GM18861 (cell line): ENCODE results near the gene DHX29.
"Not testable (repeated sequence)": the region's sequence is repeated elsewhere in the genome, so short reads cannot be mapped to it uniquely, and the experiment has no call there.

Experiments used
- ATAC-seq: cut with Tn5 transposase; IDR thresholded peaks from one replicate; pipeline ENCODE4 v1.9.1; 2021; ENCODE audit not compliant: unreplicated experiment

The DHX29 gene

GRCh38 chr5:55307383-55308253, at the start of gene DHX29, which contains the start of gene MTREX:
DHX29 (minus strand) TSS chr5:55307694; CDS start chr5:55307573, 121 bp downstream.
MTREX (plus strand) TSS chr5:55307989; CDS start chr5:55308014, 25 bp downstream.
- peak; percentile 78 for ATAC-seq

GRCh38 chr5:55356896-55357295, 49.4 kb upstream of the DHX29 start:
- no peak for ATAC-seq

GRCh38 chr5:55350754-55351153, 43.3 kb upstream of the DHX29 start:
- no peak for ATAC-seq

GRCh38 chr5:55347786-55348185, 40.3 kb upstream of the DHX29 start:
- ATAC-seq = no peak

GRCh38 chr5:55345327-55345726, 37.8 kb upstream of the DHX29 start:
- no peak for ATAC-seq

- no peak for ATAC-seq
These were observed 37.0 kb upstream of the DHX29 start for GRCh38 chr5:55344392-55344992.

GRCh38 chr5:55343609-55344008, 36.1 kb upstream of the DHX29 start:
- no peak for ATAC-seq

GRCh38 chr5:55343107-55343506, 35.6 kb upstream of the DHX29 start:
- no peak for ATAC-seq

GRCh38 chr5:55338810-55339243, 31.3 kb upstream of the DHX29 start:
- ATAC-seq = peak; percentile 59

- no peak for ATAC-seq
These were observed 30.7 kb upstream of the DHX29 start for GRCh38 chr5:55338092-55338613.

GRCh38 chr5:55333811-55334210, 26.3 kb upstream of the DHX29 start:
- no peak for ATAC-seq

GRCh38 chr5:55333017-55333416, 25.5 kb upstream of the DHX29 start:
- no peak for ATAC-seq

GRCh38 chr5:55331321-55331720, 23.8 kb upstream of the DHX29 start:
- ATAC-seq = no peak

- no peak for ATAC-seq
These were observed 19.8 kb upstream of the DHX29 start for GRCh38 chr5:55327281-55327680.

GRCh38 chr5:55325621-55326020, 18.1 kb upstream of the DHX29 start:
- no peak for ATAC-seq

- no peak for ATAC-seq
These were observed 17.4 kb upstream of the DHX29 start for GRCh38 chr5:55324815-55325418.

- ATAC-seq = no peak
These were observed 16.5 kb upstream of the DHX29 start for GRCh38 chr5:55324006-55324405.

- ATAC-seq = no peak
These were observed 13.1 kb upstream of the DHX29 start for GRCh38 chr5:55320571-55320970.

- no peak for ATAC-seq
These were observed 12.0 kb upstream of the DHX29 start for GRCh38 chr5:55319491-55319890.

GRCh38 chr5:55318237-55318636, 10.7 kb upstream of the DHX29 start:
- ATAC-seq = not testable (repeated sequence)

- no peak for ATAC-seq
These were observed 9.3 kb upstream of the DHX29 start for GRCh38 chr5:55316837-55317236.

- ATAC-seq = no peak
These were observed 8.8 kb upstream of the DHX29 start for GRCh38 chr5:55316289-55316688.
